ENCODE measurements around the gene MAGED2.
"Not testable (repeated sequence)": the region's sequence is repeated elsewhere in the genome, so short reads cannot be mapped to it uniquely, and the experiment has no call there.

MAGED2 gene

GRCh38 chrX:54807524-54808108 lies at the start of gene MAGED2:
Gene MAGED2, plus strand, starts transcription at chrX:54807745. Its CDS starts 1,587 bp downstream, at chrX:54809332.
- DNase-seq, result peak; percentile 23

- DNase-seq, result no peak
These were observed 49.2 kb upstream of the MAGED2 start for GRCh38 chrX:54758114-54759055.

- DNase-seq, result not testable (repeated sequence)
These were observed 33.0 kb upstream of the MAGED2 start for GRCh38 chrX:54774391-54775094.

- DNase-seq, result no peak
These were observed 31.5 kb upstream of the MAGED2 start for GRCh38 chrX:54776061-54776460.

- no peak for DNase-seq
These were observed 30.4 kb upstream of the MAGED2 start for GRCh38 chrX:54776987-54777672.

- no peak for DNase-seq
These were observed 21.6 kb upstream of the MAGED2 start for GRCh38 chrX:54785901-54786300.

- DNase-seq, result no peak
These were observed 20.6 kb upstream of the MAGED2 start for GRCh38 chrX:54786967-54787366.

GRCh38 chrX:54788446-54788845 lies 19.1 kb upstream of the MAGED2 start:
- DNase-seq, result no peak

- DNase-seq, result not testable (repeated sequence)
These were observed 18.1 kb upstream of the MAGED2 start for GRCh38 chrX:54789405-54789804.

- DNase-seq, result no peak
These were observed 13.5 kb upstream of the MAGED2 start for GRCh38 chrX:54794028-54794427.

GRCh38 chrX:54794795-54795194 lies 12.8 kb upstream of the MAGED2 start:
- DNase-seq, result no peak

- no peak for DNase-seq
These were observed 9.4 kb upstream of the MAGED2 start, which contains the start of gene ITIH6 for GRCh38 chrX:54798137-54798536. Gene ITIH6, minus strand, starts transcription at chrX:54798255. Its CDS starts 45 bp downstream, at chrX:54798210.

GRCh38 chrX:54799046-54799445 lies 8.5 kb upstream of the MAGED2 start:
- no peak for DNase-seq

- DNase-seq, result peak; percentile 64
These were observed 612 bp downstream of the MAGED2 start for GRCh38 chrX:54808109-54808604.

GRCh38 chrX:54808605-54809483 lies 1.3 kb downstream of the MAGED2 start:
- DNase-seq, result peak; percentile 88

- DNase-seq, result no peak
These were observed 3.0 kb downstream of the MAGED2 start for GRCh38 chrX:54810532-54810931.

- DNase-seq, result no peak
These were observed 3.8 kb downstream of the MAGED2 start for GRCh38 chrX:54811301-54811885.

GRCh38 chrX:54812306-54812705 lies 4.8 kb downstream of the MAGED2 start:
- DNase-seq, result no peak

GRCh38 chrX:54817220-54817820 lies 9.8 kb downstream of the MAGED2 start:
- no peak for DNase-seq

- DNase-seq, result no peak
These were observed 10.7 kb downstream of the MAGED2 start for GRCh38 chrX:54818221-54818620.

- no peak for DNase-seq
These were observed 11.7 kb downstream of the MAGED2 start for GRCh38 chrX:54819201-54819600.

Data from NCI-H774 (cell line).